H9 (cell line): ENCODE results near the gene NTMT1. TPM values are rescaled to one million over a fixed set of nuclear protein-coding genes. Genes with fewer than 3 reads are reported as not detected.
A peak's percentile ranks its signal among the peaks of the same experiment; 100 is the strongest.

Experiments used
- DNase-seq: peaks from one replicate; pipeline ENCODE4 v3.0.0-alpha.2; 2017
- H2AFZ ChIP-seq: one replicate; pipeline ENCODE4 v1.6.1; 2013; ENCODE audit warnings: mild to moderate bottlenecking, low read length, control low read depth, moderate library complexity
- H2AK5ac ChIP-seq: 2 replicates; pipeline ENCODE4 v1.6.1; 2013; ENCODE audit warnings: low read length, control low read depth, mixed read lengths; ENCODE audit not compliant: insufficient read length
- H2BK120ac ChIP-seq: one replicate; pipeline ENCODE4 v1.6.1; 2013; ENCODE audit warnings: low read depth, mild to moderate bottlenecking, low read length, control low read depth, inconsistent platforms; ENCODE audit not compliant: poor library complexity, severe bottlenecking
- H2BK12ac ChIP-seq: 2 replicates; pipeline ENCODE4 v1.6.1; 2013; ENCODE audit warnings: low read length, control low read depth, mixed read lengths, low read depth; ENCODE audit not compliant: insufficient read length
- H2BK15ac ChIP-seq: 2 replicates; pipeline ENCODE4 v1.6.1; 2013; ENCODE audit warnings: low read depth, low read length, control low read depth
- H2BK20ac ChIP-seq: one replicate; pipeline ENCODE4 v1.6.1; 2013; ENCODE audit warnings: low read depth, mild to moderate bottlenecking, low read length, control low read depth, inconsistent platforms; ENCODE audit not compliant: poor library complexity, severe bottlenecking
- H2BK5ac ChIP-seq: 2 replicates; pipeline ENCODE4 v1.6.1; 2013; ENCODE audit warnings: low read length, control low read depth, mixed read lengths; ENCODE audit not compliant: insufficient read length
- H3K14ac ChIP-seq: 2 replicates; pipeline ENCODE4 v1.6.1; 2013; ENCODE audit warnings: low read length, control low read depth; ENCODE audit not compliant: insufficient read depth
- H3K18ac ChIP-seq: 2 replicates; pipeline ENCODE4 v1.6.1; 2013; ENCODE audit warnings: low read depth, mild to moderate bottlenecking, mixed read lengths, low read length, control low read depth; ENCODE audit not compliant: insufficient read length
- H3K23ac ChIP-seq: 2 replicates; pipeline ENCODE4 v1.6.1; 2013; ENCODE audit warnings: low read length, control low read depth, mixed read lengths, low read depth; ENCODE audit not compliant: insufficient read length
- H3K23me2 ChIP-seq: 2 replicates; pipeline ENCODE4 v1.6.1; 2013; ENCODE audit warnings: low read depth, mild to moderate bottlenecking, mixed read lengths, low read length, control low read depth; ENCODE audit not compliant: insufficient read length, poor library complexity, severe bottlenecking
- H3K27ac ChIP-seq: 2 replicates; pipeline ENCODE4 v1.5.1; 2013; ENCODE audit warnings: low read length, control low read depth, mixed read lengths, low read depth; ENCODE audit not compliant: insufficient read length
- H3K27me3 ChIP-seq: 2 replicates; pipeline ENCODE4 v1.6.1; 2013; ENCODE audit warnings: low read length, control low read depth, inconsistent platforms; ENCODE audit not compliant: insufficient read depth
- H3K4ac ChIP-seq: 2 replicates; pipeline ENCODE4 v1.6.1; 2013; ENCODE audit warnings: low read depth, mild to moderate bottlenecking, control low read depth, inconsistent platforms, low read length, moderate library complexity
- H3K4me1 ChIP-seq: 2 replicates; pipeline ENCODE4 v1.6.1; 2013; ENCODE audit warnings: low read length, control low read depth, inconsistent platforms; ENCODE audit not compliant: insufficient read depth
- H3K4me2 ChIP-seq: 2 replicates; pipeline ENCODE4 v1.6.1; 2013; ENCODE audit warnings: low read length, control low read depth, mixed read lengths; ENCODE audit not compliant: insufficient read length, insufficient read depth
- H3K56ac ChIP-seq: 2 replicates; pipeline ENCODE4 v1.6.1; 2013; ENCODE audit warnings: low read depth, mild to moderate bottlenecking, mixed read lengths, low read length, control low read depth; ENCODE audit not compliant: insufficient read length
- H3K79me1 ChIP-seq: 2 replicates; pipeline ENCODE4 v1.6.1; 2013; ENCODE audit warnings: low read depth, mild to moderate bottlenecking, moderate library complexity, low read length, control low read depth, inconsistent platforms; ENCODE audit not compliant: insufficient read depth, poor library complexity, severe bottlenecking
- H3K79me2 ChIP-seq: 2 replicates; pipeline ENCODE4 v1.6.1; 2013; ENCODE audit warnings: low read length, control low read depth, inconsistent platforms; ENCODE audit not compliant: insufficient read depth
- H3K9ac ChIP-seq: 2 replicates; pipeline ENCODE4 v1.6.1; 2013; ENCODE audit warnings: low read length, control low read depth, mixed read lengths; ENCODE audit not compliant: insufficient read length; ENCODE audit errors: extremely low read depth
- H3K9me3 ChIP-seq: one replicate; pipeline ENCODE4 v1.6.1; 2013; ENCODE audit warnings: low read depth, low read length, inconsistent platforms; ENCODE audit not compliant: control insufficient read depth
- H3T11ph ChIP-seq: one replicate; pipeline ENCODE4 v1.6.1; 2013; ENCODE audit warnings: mild to moderate bottlenecking, low read length, control low read depth, inconsistent platforms
- H4K20me1 ChIP-seq: one replicate; pipeline ENCODE4 v1.6.1; 2013; ENCODE audit not compliant: control insufficient read depth, insufficient read length, insufficient read depth
- H4K5ac ChIP-seq: 2 replicates; pipeline ENCODE4 v1.6.1; 2013; ENCODE audit warnings: low read depth, mild to moderate bottlenecking, mixed read lengths, low read length, control low read depth; ENCODE audit not compliant: insufficient read length
- H4K8ac ChIP-seq: replicated peaks from 2 replicates; pipeline ENCODE4 v1.6.1; 2013; ENCODE audit warnings: low read length, control low read depth, mixed read lengths, low read depth; ENCODE audit not compliant: insufficient read length
- H4K91ac ChIP-seq: 2 replicates; pipeline ENCODE4 v1.6.1; 2013; ENCODE audit warnings: low read depth, mild to moderate bottlenecking, moderate library complexity, mixed read lengths, low read length, control low read depth; ENCODE audit not compliant: insufficient read length
- H3K27ac Mint-ChIP-seq, 3 experiments: 2 replicates in 2 of 3; 3 replicates in 1 of 3; pipeline ENCODE4 v1.8.0; 2020 to 2021; ENCODE audit warnings: mixed read lengths in 3 of 3, mild to moderate bottlenecking in 1 of 3, moderate library complexity in 1 of 3
- H3K27me3 Mint-ChIP-seq: 2 replicates; pipeline ENCODE4 v1.8.0; 2021; ENCODE audit warnings: low read depth, mild to moderate bottlenecking, moderate library complexity, mixed read lengths
- H3K36me3 Mint-ChIP-seq, 3 experiments: 2 replicates in 2 of 3; 3 replicates in 1 of 3; pipeline ENCODE4 v1.8.0; 2020 to 2021; ENCODE audit warnings: low read depth in 3 of 3, mixed read lengths in 3 of 3; ENCODE audit not compliant: insufficient read depth in 1 of 3
- H3K4me1 Mint-ChIP-seq, 2 experiments: 2 replicates each; pipeline ENCODE4 v1.8.0; 2020; ENCODE audit warnings: mixed read lengths in 2 of 2
- H3K4me3 Mint-ChIP-seq, 2 experiments: 2 replicates in 1 of 2; 3 replicates in 1 of 2; pipeline ENCODE4 v1.8.0; 2020 to 2021; ENCODE audit warnings: mild to moderate bottlenecking in 2 of 2, mixed read lengths in 2 of 2, moderate library complexity in 1 of 2
- H3K9me3 Mint-ChIP-seq, 2 experiments: 2 replicates in 1 of 2; 3 replicates in 1 of 2; pipeline ENCODE4 v1.8.0; 2020; ENCODE audit warnings: mild to moderate bottlenecking in 2 of 2, mixed read lengths in 2 of 2, moderate library complexity in 1 of 2
- WGBS: extraction: QIAGEN DNeasy Blood & Tissue Kit; methylation state at CpG from one replicate; pipeline ENCODE4 v1.1.7; 2013; ENCODE audit warnings: missing lambda C conversion rate, low lambda C conversion rate, mixed read lengths; ENCODE audit not compliant: insufficient read length; ENCODE audit errors: extremely low coverage; 5-methylcytosine and 5-hydroxymethylcytosine counted together
- total RNA-seq: library from RNA; stranded (reverse); gene quantifications from 2 replicates; pipeline ENCODE4 v1.2.1, GENCODE V29; 2021
- TF ChIP-seq, protein P1 (sequence below): fragments of 200-600 bp; sonication (generic); conservative IDR thresholded peaks from 3 replicates; pipeline ENCODE4 v1.8.0; 2021; ENCODE audit warnings: antibody characterized with exemption, mild to moderate bottlenecking

The NTMT1 gene
- total RNA-seq, 1 experiment from 2014 or later = 57.9 TPM

DNA sequence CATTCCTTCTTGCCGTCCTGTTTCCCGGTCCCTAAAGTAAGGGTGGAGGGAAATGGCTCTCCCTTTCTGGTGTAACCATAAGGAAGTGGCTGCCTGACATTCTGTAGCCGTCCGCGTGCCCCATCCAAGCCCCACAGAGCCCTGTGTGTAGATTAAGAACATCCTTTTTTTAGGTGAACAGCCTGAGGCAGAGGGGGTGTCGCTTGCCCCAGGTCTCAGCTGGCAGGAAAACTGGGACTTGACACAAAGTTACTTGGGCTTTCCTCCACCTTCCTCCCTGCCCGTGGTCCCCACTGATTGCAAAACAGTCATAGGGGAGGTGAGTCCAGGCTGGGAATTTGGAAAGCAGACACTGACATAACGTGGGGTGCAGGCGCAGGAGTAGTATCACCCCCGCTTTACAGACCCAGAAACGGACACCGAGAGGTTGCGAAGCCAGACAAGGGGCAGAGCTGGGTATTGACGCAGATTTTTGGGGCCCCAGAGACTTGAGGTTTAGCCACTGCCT is 27.8 kb upstream of the NTMT1 start:
- H3K4me1 ChIP-seq = peaks cover 5% of the 10 kb centered on the region; the same call in 1 of the 2 replicates
- no peaks in the 10 kb centered on the region for H3K79me2 ChIP-seq
- peak overlapping the region; percentile 28 for H3K18ac ChIP-seq
- no peak overlapping the region for H3K23ac ChIP-seq
- Mint-ChIP-seq H3K4me1 (peaks cover 29 to 43% of the 10 kb centered on the region in 2 experiments), H3K27ac (no peak overlapping the region; a peak in 1 of 7 replicates), H3K9me3 (no peaks in the 10 kb centered on the region; a peak in 1 of 5 replicates), H3K4me3 (peak overlapping the region; percentile 47 to 71), H3K27me3 (peaks cover 45% of the 10 kb centered on the region), H3K36me3 (no peaks in the 10 kb centered on the region)
- H2BK15ac ChIP-seq = no peak overlapping the region
- no peak overlapping the region for H3T11ph ChIP-seq
- no peaks in the 10 kb centered on the region for H3K79me1 ChIP-seq
- DNase-seq = no peak
- no peak overlapping the region for H2BK12ac ChIP-seq
- TF ChIP-seq, protein P1, sequence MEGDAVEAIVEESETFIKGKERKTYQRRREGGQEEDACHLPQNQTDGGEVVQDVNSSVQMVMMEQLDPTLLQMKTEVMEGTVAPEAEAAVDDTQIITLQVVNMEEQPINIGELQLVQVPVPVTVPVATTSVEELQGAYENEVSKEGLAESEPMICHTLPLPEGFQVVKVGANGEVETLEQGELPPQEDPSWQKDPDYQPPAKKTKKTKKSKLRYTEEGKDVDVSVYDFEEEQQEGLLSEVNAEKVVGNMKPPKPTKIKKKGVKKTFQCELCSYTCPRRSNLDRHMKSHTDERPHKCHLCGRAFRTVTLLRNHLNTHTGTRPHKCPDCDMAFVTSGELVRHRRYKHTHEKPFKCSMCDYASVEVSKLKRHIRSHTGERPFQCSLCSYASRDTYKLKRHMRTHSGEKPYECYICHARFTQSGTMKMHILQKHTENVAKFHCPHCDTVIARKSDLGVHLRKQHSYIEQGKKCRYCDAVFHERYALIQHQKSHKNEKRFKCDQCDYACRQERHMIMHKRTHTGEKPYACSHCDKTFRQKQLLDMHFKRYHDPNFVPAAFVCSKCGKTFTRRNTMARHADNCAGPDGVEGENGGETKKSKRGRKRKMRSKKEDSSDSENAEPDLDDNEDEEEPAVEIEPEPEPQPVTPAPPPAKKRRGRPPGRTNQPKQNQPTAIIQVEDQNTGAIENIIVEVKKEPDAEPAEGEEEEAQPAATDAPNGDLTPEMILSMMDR = no peak
- peak overlapping the region; percentile 60; the same call in 1 of the 2 replicates for H3K14ac ChIP-seq
- no peak overlapping the region for H2BK120ac ChIP-seq
- no peak overlapping the region for H3K9ac ChIP-seq
- no peaks in the 10 kb centered on the region for H3K9me3 ChIP-seq
- H3K4me2 ChIP-seq = peak overlapping the region; percentile 54
- H4K5ac ChIP-seq = no peak overlapping the region
- H2BK20ac ChIP-seq = no peak overlapping the region
- no CpG with 5 or more reads among the region's 14 CpGs for WGBS
- H4K91ac ChIP-seq = no peak overlapping the region
- no peaks in the 10 kb centered on the region for H4K20me1 ChIP-seq
- H2BK5ac ChIP-seq = no peak overlapping the region
- H2AK5ac ChIP-seq = no peak overlapping the region
- H2AFZ ChIP-seq = no peak overlapping the region
- no peak overlapping the region for H3K27ac ChIP-seq
- peaks cover 4% of the 10 kb centered on the region; the same call in 1 of the 2 replicates for H3K27me3 ChIP-seq
- H4K8ac ChIP-seq = no peak overlapping the region
- H3K56ac ChIP-seq = no peak overlapping the region
- peaks cover 12% of the 10 kb centered on the region for H3K23me2 ChIP-seq
- no peak overlapping the region for H3K4ac ChIP-seq
